NCI-H1694 treated with DMSO at 0.1 percent for 48 hours (cell line): ENCODE data around the gene ETV5.
A peak's percentile ranks its signal among the peaks of the same experiment; 100 is the strongest.
"Not testable (repeated sequence)": the region's sequence is repeated elsewhere in the genome, so short reads cannot be mapped to it uniquely, and the experiment has no call there.

Experiments
- DNase-seq: peaks from one replicate; lab custom pipeline; 2025; lab: John Stamatoyannopoulos, UW

Gene ETV5

GRCh38 chr3:186021673-186022362 lies 87.1 kb downstream of the ETV5 start:
- DNase-seq = no peak

GRCh38 chr3:186021250-186021649 lies 87.6 kb downstream of the ETV5 start:
- not testable (repeated sequence) for DNase-seq

- DNase-seq = not testable (repeated sequence)
Measured at GRCh38 chr3:186019288-186019687, 89.6 kb downstream of the ETV5 start.

DNA sequence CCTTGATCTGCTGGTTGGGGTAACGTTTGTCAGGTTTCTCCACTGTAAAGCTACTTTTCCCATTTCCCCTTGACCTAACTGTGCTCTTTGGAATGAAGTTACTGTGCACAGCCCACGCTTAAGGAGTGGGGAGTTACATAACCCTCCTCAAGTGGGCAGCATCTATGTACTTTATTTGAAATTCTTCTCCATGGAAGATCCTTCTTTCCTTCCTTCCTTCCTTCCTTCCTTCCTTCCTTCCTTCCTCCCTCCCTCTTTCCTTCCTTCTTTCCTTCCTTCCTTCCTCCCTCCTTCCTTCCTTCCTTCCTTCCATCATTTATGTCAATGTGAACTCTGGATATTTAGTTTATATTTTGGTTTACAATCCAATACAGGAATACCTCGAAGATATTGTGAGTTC lies 94.0 kb downstream of the ETV5 start:
- DNase-seq = no peak

GRCh38 chr3:186013312-186013711 lies 95.6 kb downstream of the ETV5 start:
- DNase-seq = no peak

DNA sequence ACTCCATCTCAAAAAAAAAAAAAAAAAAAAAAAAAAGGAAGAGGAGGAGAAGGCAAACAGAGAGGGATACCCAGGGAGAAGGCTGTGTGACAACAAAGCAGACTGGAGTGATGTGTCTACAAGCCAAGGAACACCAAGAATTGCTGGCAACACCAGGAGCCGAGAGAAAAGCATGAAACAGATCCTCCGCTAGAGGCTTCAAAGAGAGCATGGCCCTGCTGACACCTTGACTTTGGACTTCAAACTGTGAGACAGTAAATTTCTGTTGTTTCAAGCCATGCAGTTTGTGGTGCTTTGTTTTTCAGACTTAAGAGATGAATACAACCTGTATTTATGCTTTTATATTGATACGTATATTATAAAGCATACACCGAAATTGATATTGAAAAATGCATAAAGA lies 96.8 kb downstream of the ETV5 start:
- DNase-seq = no peak

- DNase-seq = no peak
Measured at GRCh38 chr3:186004671-186005070, 104.2 kb downstream of the ETV5 start.

DNA sequence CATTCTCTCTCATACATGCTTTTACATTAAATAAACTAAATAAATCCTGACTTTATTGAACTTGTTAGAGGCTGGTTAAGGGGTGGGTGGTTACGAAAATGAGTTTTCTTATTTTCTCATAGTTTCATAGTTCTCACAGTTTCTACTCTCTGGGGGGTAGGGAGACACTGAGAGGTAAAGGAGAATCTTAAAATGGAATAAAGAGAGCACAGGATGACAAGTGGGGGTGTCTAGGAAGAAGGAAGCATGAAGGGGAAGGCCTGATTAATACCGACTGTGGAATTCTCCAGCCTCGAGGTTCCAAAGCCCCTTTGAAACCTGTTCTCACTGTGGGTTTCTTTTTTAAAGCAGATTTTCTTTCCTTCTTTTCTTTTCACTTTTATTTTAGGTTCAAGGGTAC lies 104.7 kb downstream of the ETV5 start:
- DNase-seq = no peak

DNA sequence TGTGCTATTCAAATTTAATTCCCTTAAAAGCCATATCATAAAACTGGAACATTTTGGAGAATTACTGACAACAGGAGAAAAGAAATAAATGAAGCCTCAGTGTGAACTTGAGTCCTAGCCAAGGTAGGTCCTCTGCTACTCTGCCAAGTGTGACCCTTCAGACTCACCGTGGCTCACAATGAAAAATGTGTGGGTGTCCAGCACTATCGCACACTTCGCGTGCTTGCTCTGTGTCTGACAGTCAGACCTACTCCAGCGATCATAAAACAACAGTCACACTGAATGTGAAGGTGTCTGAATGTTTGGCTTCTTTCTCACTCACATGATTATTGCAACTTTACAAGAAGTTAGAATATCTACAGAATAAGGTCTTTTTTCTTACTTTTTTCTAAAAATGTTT lies 105.3 kb downstream of the ETV5 start:
- no peak for DNase-seq

- peak; percentile 23 for DNase-seq
Measured at GRCh38 chr3:186002884-186003472, 105.9 kb downstream of the ETV5 start.

DNA sequence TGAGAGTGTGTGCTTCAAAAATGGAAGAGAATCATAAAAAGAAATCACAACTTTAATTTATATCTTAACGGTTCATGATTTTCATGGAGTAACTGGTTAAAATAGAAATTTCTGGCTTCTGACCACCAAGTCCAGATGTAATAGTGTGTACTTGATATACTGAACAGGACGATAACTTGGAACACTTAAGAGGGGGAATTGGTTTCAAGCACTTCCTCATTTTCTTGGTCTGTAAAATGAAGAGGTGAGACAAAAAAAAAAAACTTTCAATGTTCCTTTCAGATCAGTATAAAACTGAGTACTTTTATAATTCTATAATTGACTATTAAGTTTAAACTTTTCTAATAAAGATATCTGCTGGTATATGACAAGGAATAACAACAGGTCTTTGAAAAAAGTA lies 107.0 kb downstream of the ETV5 start:
- DNase-seq = no peak

- no peak for DNase-seq
Measured at GRCh38 chr3:185999221-185999620, 109.7 kb downstream of the ETV5 start.

- DNase-seq = no peak
Measured at GRCh38 chr3:185998136-185998535, 110.8 kb downstream of the ETV5 start.

DNA sequence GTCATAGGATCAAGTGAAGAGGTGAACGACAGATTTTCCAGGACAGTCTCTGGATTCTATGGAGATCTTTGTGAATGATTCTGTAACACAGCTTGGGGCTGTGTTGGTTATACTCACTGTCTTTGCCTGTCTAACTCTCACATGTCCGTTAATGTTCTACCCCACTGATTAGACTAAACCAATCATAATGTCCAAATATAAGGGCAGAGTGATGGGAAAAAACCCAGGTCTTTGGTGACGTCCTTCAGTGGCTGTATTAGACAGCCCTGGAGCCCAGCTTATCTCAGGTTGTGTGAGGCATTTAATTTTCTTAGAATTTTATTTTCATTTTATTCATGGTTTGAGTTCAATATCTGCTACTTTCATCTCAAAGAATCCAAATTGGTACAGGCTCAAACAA lies 111.8 kb downstream of the ETV5 start:
- no peak for DNase-seq
